AG08396 (cell line): ENCODE data around the gene SRCAP.

Source experiments
- DNase-seq: peaks from one replicate; pipeline ENCODE4 v3.0.0; 2012; ENCODE audit warnings: low spot score, mixed read lengths

The SRCAP gene

DNA sequence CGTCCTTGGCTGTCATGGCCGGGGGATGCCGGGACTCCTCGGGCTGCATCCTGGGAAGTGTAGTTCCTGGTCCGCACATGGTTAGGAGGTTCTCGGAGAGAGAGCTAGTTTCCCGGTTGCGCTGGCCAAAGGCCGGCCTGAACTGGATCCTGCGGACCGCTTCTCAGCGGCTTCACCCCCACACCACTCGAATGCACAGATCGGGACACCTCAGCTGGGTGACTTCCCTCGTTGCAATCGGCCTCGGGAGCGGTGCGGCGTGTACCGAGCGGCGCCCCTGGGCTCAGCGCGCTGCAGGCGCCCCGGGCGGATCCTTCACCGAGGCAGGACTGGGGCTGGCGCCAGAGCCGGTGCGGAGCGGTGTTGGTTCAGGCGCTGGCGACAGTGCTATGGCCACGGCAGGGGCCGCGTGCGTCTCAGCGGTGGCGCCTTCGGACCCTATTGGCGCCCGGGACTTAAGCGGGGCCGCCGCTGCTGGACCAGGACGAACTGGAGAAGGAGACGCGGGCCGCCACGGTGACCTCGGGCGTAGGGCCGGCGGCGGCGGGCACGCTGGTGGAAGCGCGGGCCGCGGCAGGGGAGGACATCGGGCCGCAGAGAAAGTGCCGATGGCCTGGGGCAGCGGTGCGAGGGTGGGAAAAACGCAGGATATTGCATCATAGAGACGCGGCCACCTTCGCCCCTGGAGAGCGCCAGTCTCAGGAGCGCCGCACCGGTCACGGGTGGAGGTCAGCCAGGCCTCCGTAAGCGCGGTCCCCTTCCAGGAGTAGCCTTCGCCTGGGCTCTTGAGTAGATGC lies 76.6 kb downstream of the SRCAP start:
- peak; percentile 93 for DNase-seq

DNA sequence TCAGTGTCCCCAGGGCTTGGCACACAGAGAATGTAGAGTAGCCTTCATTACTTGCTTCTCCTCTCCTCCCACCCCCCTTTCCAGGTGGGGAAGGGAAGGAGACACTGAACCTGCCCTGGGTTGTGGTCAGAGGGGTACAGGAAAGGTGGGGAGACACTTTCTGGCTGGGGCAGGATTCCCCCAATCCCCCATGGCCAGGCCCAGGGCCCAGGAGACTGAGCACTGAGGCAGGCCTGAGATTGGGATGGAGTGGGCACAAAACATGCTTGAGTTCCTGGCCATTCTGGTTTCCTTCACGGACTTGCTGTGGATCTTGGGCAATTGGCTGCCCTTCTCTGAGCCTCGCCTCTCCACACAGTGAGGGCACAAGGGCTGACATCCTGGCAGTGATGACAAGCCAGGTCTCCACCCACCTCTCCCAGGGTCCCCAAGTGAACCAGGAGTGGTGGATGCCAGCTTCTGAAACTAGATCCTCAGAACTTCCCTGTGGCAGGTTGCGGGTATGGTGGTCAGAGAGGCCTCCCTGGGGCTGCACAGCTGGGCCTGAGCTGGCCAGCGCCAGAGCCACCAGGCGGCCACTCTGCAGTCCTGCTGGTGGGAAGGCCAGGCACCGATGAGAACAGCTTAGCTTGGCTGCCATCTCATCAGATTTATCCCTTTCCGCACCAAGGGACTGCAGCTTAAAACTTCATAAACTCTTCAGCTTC lies 78.8 kb downstream of the SRCAP start:
- no peak for DNase-seq

DNA sequence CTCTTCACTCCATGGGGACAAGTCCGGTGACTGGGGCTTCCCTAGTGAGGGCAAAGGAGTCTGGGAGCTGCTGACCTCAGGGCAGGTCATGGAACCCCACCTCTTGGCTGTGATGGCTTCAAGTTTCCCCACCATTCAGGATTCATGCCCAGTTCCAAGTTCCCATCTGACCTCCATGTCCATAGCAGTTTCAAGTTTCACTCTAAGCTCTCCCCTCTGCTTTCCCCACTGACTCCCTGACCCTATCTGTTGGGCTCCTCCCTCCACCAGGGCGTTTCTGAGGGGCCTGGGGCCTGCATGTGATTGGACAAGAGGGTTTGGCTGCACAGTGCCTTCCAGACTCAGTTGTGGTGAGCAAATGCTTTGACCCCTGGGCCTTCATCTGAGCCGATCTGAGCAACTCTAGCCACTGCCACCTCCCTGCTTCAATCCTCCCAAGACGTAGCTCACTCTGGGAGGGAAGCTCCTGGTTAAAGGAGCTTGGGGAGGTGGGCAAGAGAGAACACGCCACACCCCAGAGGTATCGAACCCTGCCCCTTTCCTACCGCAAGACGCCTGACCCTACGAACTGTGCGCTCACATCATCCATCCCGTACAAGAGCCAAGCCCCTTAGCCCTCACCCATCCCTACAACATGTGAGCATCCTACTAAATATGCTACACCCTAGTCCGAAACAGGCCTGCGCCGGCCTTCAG lies 79.7 kb downstream of the SRCAP start:
- DNase-seq: no peak

DNA sequence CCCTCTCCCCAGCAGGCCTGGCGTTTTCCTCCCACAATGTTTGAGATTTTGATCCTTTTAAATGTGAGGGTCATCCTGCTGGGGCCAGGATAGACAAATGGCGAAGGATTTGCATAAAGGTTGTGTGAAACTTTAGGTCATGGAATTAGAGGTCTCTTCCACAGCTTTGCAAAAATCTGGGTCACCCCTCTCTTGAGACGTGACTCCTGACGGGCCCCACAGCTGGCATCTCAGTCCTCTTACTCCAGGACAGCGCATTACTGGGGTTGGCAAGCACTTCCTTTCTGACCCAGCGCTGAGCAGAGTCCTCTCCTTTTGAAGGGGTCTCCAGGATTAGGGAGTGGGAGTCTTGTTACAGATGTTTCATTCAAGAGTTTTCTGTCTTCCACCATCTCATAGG lies 80.6 kb downstream of the SRCAP start:
- no peak for DNase-seq

DNA sequence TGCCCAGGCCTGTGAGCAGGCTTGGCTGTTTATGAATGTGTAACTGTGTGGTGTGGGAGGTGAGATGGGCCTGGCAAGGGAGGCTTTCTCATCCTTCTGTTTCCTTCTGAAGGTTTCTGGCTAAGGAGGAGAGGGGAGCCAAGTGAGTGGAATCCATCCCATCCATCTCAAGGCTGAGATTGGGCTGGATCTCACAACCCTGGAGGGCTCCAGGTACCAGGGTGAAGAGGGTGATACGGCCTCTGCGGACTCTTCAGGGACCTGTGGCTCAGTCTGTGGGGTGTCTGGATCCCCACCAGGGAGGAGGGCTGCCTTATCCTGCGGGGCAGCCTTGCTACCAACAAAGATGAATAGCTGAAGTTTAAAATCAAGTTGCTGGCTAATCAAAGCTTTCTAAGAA lies 81.0 kb downstream of the SRCAP start:
- DNase-seq: no peak

DNA sequence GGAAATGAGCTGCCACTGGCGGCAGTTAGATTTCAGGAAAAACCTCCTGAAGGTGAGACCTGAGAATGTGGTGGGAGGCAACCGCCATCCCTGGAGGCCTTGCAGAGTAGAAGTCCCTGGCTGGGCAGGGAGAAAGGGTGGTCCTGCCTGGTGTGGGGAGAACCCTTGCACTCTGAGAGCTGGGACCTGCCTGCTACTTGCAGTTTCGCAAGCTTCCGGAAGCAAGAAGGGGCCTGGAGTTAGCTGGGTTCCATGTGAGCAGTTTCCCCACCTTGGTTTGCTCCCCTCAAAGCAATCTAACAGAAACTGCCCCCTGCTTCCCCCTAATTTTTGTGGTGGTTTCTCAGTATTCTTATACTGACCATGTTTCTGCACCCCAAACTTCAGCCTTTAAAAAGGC lies 81.6 kb downstream of the SRCAP start:
- DNase-seq: no peak

DNA sequence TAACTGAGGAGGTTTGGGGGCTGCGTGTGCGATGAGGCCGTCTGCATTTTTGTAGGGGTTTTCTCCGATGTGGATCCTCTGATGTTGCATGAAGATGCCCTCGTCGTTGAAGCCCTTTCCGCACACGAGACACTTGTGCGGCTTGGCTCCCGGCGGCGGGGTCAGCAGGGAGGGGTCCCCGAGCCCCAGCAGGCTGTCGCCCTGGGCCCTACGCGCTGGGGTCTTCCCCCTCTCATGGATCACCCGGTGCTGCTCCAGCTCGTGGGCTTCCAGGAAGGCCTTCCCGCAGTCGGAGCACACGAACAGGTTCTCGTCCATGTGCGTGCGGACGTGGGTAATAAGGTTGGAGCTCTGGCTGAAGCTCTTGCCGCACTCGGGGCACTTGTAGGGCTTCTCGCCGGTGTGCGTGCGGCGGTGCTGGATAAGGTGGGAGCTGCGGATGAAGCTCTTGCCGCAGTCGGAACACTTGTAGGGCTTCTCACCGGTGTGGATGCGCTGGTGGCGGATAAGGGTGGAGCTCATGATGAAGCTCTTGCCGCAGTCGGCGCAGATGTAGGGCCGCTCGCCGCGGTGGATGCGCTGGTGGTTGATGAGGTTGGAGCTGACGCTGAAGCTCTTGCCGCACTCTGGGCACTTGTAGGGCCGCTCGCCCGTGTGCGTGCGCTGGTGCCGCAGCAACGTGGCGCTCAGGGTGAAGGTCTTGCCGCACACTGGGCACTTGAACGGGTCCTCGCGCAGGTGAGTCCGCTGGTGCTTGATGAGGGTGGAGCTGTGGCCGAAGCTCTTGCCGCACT lies 83.7 kb downstream of the SRCAP start:
- DNase-seq: no peak

DNA sequence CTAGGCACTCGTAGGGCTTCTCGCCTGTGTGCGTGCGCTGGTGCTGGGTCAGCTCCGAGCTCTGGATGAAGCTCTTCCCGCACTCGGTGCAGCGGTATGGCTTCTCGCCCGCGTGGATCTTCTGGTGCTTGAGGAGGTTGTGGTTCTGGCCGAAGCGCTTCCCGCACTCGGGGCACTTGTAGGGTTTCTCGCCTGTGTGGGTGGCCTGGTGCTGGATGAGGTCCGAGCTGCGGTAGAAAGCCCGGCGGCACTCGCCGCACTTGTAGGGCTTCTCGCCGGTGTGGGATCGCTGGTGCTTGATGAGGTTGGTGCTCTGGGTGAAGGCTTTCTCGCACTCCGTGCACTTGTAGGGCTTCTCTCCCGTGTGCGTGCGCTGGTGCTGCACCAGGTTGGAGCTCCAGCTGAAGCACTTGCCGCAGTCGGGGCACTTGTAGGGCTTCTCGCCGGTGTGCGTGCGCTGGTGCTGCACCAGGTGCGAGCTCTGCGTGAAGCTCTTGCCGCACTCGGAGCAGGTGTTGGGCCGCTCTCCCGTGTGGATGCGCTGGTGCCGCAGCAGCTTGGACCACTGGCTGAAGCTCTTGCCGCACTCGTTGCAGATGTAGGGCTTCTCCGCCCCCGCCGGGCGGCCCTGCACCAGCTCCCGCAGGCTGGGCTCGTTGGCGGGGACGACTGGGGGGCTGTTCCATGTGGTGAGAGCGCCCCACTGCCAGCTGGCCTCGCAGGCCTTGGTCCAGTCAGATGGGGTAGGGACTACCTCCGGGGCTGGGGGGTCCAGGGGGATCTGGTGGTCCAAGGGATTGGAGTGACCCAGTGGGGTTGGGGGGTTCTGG lies 84.5 kb downstream of the SRCAP start:
- DNase-seq: no peak

DNA sequence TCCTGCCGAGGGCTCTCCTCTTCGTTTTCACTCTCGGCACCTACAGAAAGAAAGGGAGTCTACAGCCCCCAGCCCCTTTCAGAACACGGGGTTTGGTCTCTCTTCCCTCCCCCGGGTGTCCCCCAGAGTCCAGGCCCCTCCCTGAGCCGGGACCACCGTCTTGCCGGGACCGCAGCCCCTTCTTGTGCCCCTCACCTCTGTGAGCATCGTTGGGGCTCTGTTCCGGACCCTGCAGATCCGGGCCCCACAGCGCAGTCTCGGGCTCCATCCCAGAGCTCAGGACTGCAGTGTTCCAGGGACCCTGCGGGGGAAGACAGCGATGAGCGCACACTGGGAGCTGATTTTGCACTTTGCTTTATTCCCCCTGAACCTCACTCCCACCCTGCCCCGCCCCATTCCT lies 85.2 kb downstream of the SRCAP start:
- DNase-seq: no peak

DNA sequence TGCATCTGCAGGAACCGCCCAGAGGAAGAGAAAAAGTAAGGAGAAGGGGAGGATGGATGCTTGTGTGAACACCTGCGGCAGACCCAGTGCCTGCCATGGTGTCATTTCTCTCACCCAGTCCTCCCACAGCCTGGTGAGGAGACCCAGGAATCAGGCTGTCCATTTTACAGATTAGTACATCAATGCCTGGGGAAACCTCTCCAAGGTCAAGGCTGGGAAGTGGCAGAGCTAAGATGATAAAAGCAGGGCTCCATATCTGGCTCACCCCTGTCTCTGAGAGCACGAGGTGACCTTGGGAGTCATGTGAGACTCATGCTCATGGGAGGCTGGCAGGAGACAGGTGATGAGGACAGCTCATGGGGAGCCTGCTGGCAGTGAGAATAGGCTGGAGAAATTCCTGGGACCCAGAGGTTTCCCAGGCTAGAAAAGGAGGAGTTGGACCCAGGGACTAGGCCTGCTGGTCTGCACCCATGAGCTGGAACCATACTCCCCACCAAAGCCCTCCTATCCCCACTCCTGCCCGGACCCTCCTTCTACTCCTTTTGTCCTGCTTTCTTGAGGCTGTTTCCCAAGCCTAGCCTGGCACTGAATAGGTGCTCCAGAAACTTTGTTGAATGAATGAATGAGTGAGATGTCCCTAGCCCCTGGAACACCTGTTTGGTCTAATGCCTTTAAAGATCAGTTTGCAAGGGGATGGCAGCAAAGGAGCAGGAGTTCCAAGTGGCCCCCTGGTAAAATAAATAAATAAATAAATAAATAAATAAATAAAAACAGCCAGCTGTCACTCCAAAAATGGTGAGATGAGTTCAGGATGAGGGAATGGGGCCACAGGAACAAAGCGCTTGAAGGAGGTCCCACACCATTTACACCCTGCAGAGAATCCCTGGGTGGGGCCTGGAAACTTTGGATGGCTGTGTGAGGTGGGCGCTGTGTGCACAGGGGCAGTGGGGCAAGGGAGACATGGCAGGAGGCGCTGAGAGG lies 86.4 kb downstream of the SRCAP start:
- no peak for DNase-seq

DNA sequence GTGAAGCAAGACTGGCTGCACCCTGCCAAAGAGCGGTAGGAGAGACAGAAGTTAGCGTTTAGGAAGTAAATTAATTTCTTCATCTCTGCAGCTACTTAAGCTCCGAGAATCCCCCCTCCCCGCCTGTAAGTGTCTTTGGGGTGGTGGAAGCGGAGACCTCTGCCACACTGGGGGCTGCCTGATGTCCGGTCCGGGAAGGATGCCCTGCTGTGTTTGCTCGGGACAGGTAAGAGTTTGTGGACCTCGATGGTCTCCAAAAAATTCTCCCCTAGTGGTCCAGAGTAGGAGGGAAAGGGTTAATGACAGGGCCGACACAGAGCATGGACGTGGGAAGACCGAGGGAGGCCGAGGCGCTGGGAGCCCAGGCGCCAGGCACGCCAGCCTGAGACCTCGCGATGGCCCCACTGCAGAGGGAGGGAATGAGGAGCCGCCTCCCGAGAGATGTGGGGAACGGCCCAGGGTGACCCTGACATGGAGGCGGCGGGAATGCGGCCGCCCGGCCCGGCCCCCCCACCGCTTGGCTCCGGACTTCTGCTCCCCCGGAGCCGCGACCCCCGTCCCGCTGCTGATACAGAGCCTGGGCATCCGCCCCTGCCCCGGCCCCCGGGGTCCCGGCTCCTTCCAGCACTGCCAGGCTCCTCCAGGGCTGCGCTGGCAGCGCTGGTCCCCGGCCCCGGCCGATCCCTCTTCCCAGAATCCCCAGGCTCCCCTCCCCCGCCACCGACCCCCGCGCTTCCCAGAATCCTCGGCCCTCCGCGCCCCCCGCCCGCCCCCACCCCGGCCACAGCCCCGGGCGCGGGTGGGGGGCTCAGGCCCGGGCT lies 87.4 kb downstream of the SRCAP start:
- DNase-seq: peak; percentile 94

DNA sequence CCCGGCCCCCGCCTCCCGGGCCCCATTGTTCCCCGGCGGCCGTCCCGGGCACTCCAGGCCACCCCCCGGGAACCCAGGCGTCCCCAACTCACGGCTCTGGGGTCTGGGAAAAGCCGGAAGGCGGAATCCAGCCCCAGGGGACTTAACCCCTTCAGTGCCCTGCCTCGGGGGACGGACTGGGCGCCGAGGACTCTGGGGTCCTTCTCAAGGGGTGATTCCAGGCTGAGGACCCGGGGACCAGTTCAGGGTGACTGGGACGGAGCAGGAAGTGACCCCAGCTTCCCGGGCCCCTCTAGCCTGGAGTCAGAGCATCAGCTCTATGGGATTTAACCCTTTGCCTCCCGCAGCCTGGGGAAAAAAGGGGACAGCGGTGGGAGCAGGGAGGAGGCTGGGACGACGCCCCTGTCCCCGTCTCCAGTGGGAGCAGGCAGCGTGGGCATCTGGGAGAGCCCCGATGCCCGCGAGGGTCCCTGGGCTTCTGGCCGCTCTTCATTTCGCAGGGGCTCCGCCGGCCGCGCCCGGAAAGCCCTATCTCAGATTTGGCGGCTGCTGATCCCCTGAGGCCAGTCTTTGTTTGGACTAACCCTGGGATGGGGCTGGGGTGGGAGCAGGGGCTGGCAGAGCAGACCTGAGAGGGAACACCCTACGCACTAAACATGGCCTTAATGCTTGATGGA lies 88.1 kb downstream of the SRCAP start, which contains the start of gene ZNF629:
Gene ZNF629 (minus strand): TSS at position 270 of the 677 bp plus-strand sequence. CDS start 2,723 bp downstream, outside the sequence.
- DNase-seq: peak; percentile 89

DNA sequence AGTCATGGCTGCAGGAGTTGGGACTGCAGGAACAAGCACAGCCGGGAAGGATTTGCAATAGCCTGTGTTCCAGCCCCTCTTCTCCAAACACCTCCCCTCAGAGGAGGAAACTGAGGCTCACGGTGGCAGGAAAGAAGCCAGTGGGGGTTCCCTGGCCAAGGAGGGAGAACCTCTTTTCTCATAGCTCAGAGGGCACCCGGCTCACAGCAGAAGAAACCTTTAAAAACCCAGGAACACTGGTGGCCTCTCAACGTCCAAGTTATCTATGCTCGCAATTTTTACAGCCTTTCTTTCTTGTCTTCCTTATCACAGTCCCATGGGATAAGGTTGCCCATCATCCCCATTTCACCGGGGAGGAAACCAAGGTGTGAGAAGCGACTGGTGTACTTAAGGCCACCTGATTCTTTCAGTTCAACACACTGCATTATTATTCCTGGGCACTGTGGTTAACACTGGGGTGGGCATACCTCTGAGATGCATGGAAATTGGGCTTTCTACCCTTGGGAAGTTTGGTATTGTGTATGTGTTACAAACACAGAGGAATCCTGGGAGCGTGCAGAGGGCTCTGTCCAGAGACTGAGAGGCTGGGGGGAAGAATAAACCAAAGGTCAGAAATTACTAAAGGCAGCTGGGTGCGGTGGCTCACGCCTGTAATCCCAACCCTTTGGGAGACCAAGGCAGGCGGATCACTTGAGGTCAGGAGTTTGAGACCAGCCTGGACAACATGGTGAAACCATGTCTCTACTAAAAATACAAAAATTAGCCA lies 88.8 kb downstream of the SRCAP start:
- DNase-seq: no peak
